Skeletal muscle tissue (tissue), 4 donors: ENCODE results near the gene INTS4. TPM values are rescaled to one million over a fixed set of nuclear protein-coding genes. Genes with fewer than 3 reads are reported as not detected.
"Not testable (repeated sequence)": the region's sequence is repeated elsewhere in the genome, so short reads cannot be mapped to it uniquely, and the experiment has no call there.

Source experiments
- H3K27ac ChIP-seq: one replicate; pipeline ENCODE4 v1.7.0; 2013; ENCODE audit warnings: mild to moderate bottlenecking, low read depth, low read length, inconsistent platforms
- H3K27me3 ChIP-seq, 3 donors: one replicate each; pipeline ENCODE4 v1.7.0; 2013; ENCODE audit warnings: low read length in 3 of 3; ENCODE audit not compliant: control insufficient read depth in 3 of 3, insufficient read depth in 3 of 3
- H3K36me3 ChIP-seq, 3 donors: one replicate each; pipeline ENCODE4 v1.7.0; 2013; ENCODE audit warnings: low read length in 3 of 3; ENCODE audit not compliant: control insufficient read depth in 3 of 3, insufficient read depth in 3 of 3
- H3K4me1 ChIP-seq, 3 donors: one replicate each; pipeline ENCODE4 v1.7.0; 2013; ENCODE audit warnings: low read length in 3 of 3, mild to moderate bottlenecking in 3 of 3; ENCODE audit not compliant: control insufficient read depth in 3 of 3, insufficient read depth in 3 of 3
- H3K4me3 ChIP-seq, 3 donors: one replicate each; pipeline ENCODE4 v1.7.0; 2013; ENCODE audit warnings: low read length in 3 of 3
- H3K9ac ChIP-seq, 3 donors: one replicate each; pipeline ENCODE4 v1.7.0; 2013; ENCODE audit warnings: low read length in 3 of 3, mild to moderate bottlenecking in 3 of 3, moderate library complexity in 2 of 3, low read depth in 1 of 3
- H3K9me3 ChIP-seq, 3 donors: one replicate each; pipeline ENCODE4 v1.7.0; 2013; ENCODE audit warnings: low read length in 3 of 3; ENCODE audit not compliant: control insufficient read depth in 3 of 3
- total RNA-seq: library from RNA; depleted of rRNA; stranded (reverse); fragments of >200 nt; gene quantifications from one replicate; pipeline ENCODE4 v1.2.3, GENCODE V29; 2014
- donor health status: Osteomylitis.

INTS4 gene
- total RNA-seq, 1 donor from 2014 or later, result 40.7 TPM

- Histone ChIP-seq H3K4me1 (no peaks in the 10 kb centered on the region), H3K9me3 (no peaks in the 10 kb centered on the region), H3K36me3 (peaks cover 9 to 38% (median 31%) of the 10 kb centered on the region in 3 donors), H3K4me3 (no peak overlapping the region), H3K9ac (no peak overlapping the region), H3K27me3 (no peaks in the 10 kb centered on the region), H3K27ac (no peak overlapping the region)
These were observed 108.1 kb downstream of the INTS4 start for GRCh38 chr11:77886401-77886800.

GRCh38 chr11:77884829-77885190, 109.7 kb downstream of the INTS4 start:
- H3K27ac ChIP-seq, result no peak overlapping the region
- H3K9me3 ChIP-seq, result no peaks in the 10 kb centered on the region
- no peak overlapping the region for H3K4me3 ChIP-seq
- peaks cover 0 to 3% (median 0%) of the 10 kb centered on the region in 3 donors for H3K4me1 ChIP-seq
- H3K36me3 ChIP-seq, result peaks cover 14 to 40% (median 40%) of the 10 kb centered on the region in 3 donors
- no peaks in the 10 kb centered on the region for H3K27me3 ChIP-seq
- no peak overlapping the region for H3K9ac ChIP-seq

GRCh38 chr11:77884186-77884828, 110.2 kb downstream of the INTS4 start:
- H3K27ac ChIP-seq, result no peak overlapping the region
- peaks cover 16 to 40% (median 36%) of the 10 kb centered on the region in 3 donors for H3K36me3 ChIP-seq
- H3K4me1 ChIP-seq, result peaks cover 0 to 4% (median 3%) of the 10 kb centered on the region in 3 donors
- no peaks in the 10 kb centered on the region for H3K9me3 ChIP-seq
- H3K4me3 ChIP-seq, result no peak overlapping the region
- H3K9ac ChIP-seq, result no peak overlapping the region
- no peaks in the 10 kb centered on the region for H3K27me3 ChIP-seq

- H3K4me3 ChIP-seq, result no peak overlapping the region
- no peak overlapping the region for H3K9ac ChIP-seq
- H3K27ac ChIP-seq, result no peak overlapping the region
- peaks cover 21 to 45% (median 36%) of the 10 kb centered on the region in 3 donors for H3K36me3 ChIP-seq
- no peaks in the 10 kb centered on the region for H3K27me3 ChIP-seq
- H3K9me3 ChIP-seq, result no peaks in the 10 kb centered on the region
- H3K4me1 ChIP-seq, result peaks cover 0 to 9% (median 3%) of the 10 kb centered on the region in 3 donors
These were observed 110.7 kb downstream of the INTS4 start for GRCh38 chr11:77883775-77884174.

GRCh38 chr11:77882396-77882795, 112.1 kb downstream of the INTS4 start:
- Histone ChIP-seq H3K9ac (no peak overlapping the region), H3K9me3 (no peaks in the 10 kb centered on the region), H3K27me3 (no peaks in the 10 kb centered on the region), H3K27ac (no peak overlapping the region), H3K36me3 (peaks cover 22 to 46% (median 39%) of the 10 kb centered on the region in 3 donors), H3K4me3 (no peak overlapping the region), H3K4me1 (peaks cover 0 to 10% (median 3%) of the 10 kb centered on the region in 3 donors)

- H3K9me3 ChIP-seq, result no peaks in the 10 kb centered on the region
- H3K4me1 ChIP-seq, result peaks cover 0 to 10% (median 3%) of the 10 kb centered on the region in 3 donors
- H3K4me3 ChIP-seq, result no peak overlapping the region
- no peak overlapping the region for H3K27ac ChIP-seq
- H3K36me3 ChIP-seq, result peaks cover 19 to 57% (median 38%) of the 10 kb centered on the region in 3 donors
- H3K9ac ChIP-seq, result no peak overlapping the region
- H3K27me3 ChIP-seq, result no peaks in the 10 kb centered on the region
These were observed 115.2 kb downstream of the INTS4 start for GRCh38 chr11:77879218-77879617.

GRCh38 chr11:77878247-77878646, 116.2 kb downstream of the INTS4 start:
- H3K9ac ChIP-seq, H3K9me3 ChIP-seq, H3K4me3 ChIP-seq, H3K27ac ChIP-seq, H3K27me3 ChIP-seq: not testable (repeated sequence)
- H3K4me1 ChIP-seq, result peaks cover 0 to 10% (median 3%) of the 10 kb centered on the region in 3 donors
- peaks cover 25 to 56% (median 35%) of the 10 kb centered on the region in 3 donors for H3K36me3 ChIP-seq

- Histone ChIP-seq H3K27me3 (no peaks in the 10 kb centered on the region), H3K9me3 (no peaks in the 10 kb centered on the region), H3K4me3 (no peak overlapping the region), H3K27ac (no peak overlapping the region), H3K4me1 (peaks cover 0 to 10% (median 3%) of the 10 kb centered on the region in 3 donors), H3K9ac (no peak overlapping the region), H3K36me3 (peaks cover 30 to 60% (median 43%) of the 10 kb centered on the region in 3 donors)
These were observed 118.4 kb downstream of the INTS4 start for GRCh38 chr11:77876045-77876444.

GRCh38 chr11:77874206-77874605, 120.3 kb downstream of the INTS4 start:
- H3K36me3 ChIP-seq, result peaks cover 30 to 51% (median 51%) of the 10 kb centered on the region in 3 donors
- H3K27me3 ChIP-seq, result no peaks in the 10 kb centered on the region
- no peak overlapping the region for H3K4me3 ChIP-seq
- no peaks in the 10 kb centered on the region for H3K9me3 ChIP-seq
- H3K4me1 ChIP-seq, result peaks cover 0 to 5% (median 0%) of the 10 kb centered on the region in 3 donors
- no peak overlapping the region for H3K27ac ChIP-seq
- no peak overlapping the region for H3K9ac ChIP-seq

- Histone ChIP-seq H3K4me3 (no peak overlapping the region), H3K4me1 (no peaks in the 10 kb centered on the region), H3K9ac (no peak overlapping the region), H3K9me3 (no peaks in the 10 kb centered on the region), H3K27me3 (no peaks in the 10 kb centered on the region), H3K36me3 (peaks cover 25 to 52% (median 47%) of the 10 kb centered on the region in 3 donors), H3K27ac (no peak overlapping the region)
These were observed 121.1 kb downstream of the INTS4 start for GRCh38 chr11:77873345-77873744.
